Right atrium auricular region (tissue), 2 donors: ENCODE measurements around the gene PXMP2. TPM values are rescaled to one million over a fixed set of nuclear protein-coding genes. Genes with fewer than 3 reads are reported as not detected.

ENCODE experiments used
- DNase-seq: peaks from one replicate; pipeline ENCODE4 v3.0.0-alpha.2; 2019; ENCODE audit warnings: low spot score
- H3K27ac ChIP-seq, 2 donors: fragments of 200-600 bp; sonication (generic); 1 replicate in 1 of 2; 2 replicates in 1 of 2; pipeline ENCODE4 v1.5.1; 2016 to 2019
- H3K27me3 ChIP-seq, 2 donors: fragments of 200-600 bp; sonication (generic); one replicate each; pipeline versions ENCODE4 v1.5.1 to v1.6.0; 2017 to 2019
- H3K36me3 ChIP-seq: fragments of 200-600 bp; sonication (generic); one replicate; pipeline ENCODE4 v1.5.1; 2016
- H3K4me1 ChIP-seq, 2 donors: fragments of 200-600 bp; sonication (generic); one replicate each; pipeline versions ENCODE4 v1.5.1 to v1.6.0; 2017 to 2019
- H3K4me3 ChIP-seq, 2 donors: fragments of 200-600 bp; sonication (generic); 1 replicate in 1 of 2; 2 replicates in 1 of 2; pipeline ENCODE4 v1.5.1; 2017 to 2019; ENCODE audit warnings: mild to moderate bottlenecking in 1 of 2, moderate library complexity in 1 of 2
- H3K9me3 ChIP-seq, 2 donors: fragments of 200-600 bp; sonication (generic); one replicate each; pipeline ENCODE4 v1.5.1; 2019
- total RNA-seq, 2 donors: library from RNA; depleted of rRNA; stranded (reverse); fragments of >200 nt; gene quantifications; one replicate each; pipeline ENCODE4 v1.1.0, GENCODE V29; 2016
- TF ChIP-seq, protein P1 (sequence below), 2 donors: fragments of 200-600 bp; sonication (generic); IDR thresholded peaks; one replicate each; pipeline ENCODE4 v1.5.1; 2019; ENCODE audit warnings: antibody characterized with exemption in 2 of 2

Gene PXMP2
- total RNA-seq, 2 donors from 2014 or later, result 43.0 to 65.7 TPM

DNA sequence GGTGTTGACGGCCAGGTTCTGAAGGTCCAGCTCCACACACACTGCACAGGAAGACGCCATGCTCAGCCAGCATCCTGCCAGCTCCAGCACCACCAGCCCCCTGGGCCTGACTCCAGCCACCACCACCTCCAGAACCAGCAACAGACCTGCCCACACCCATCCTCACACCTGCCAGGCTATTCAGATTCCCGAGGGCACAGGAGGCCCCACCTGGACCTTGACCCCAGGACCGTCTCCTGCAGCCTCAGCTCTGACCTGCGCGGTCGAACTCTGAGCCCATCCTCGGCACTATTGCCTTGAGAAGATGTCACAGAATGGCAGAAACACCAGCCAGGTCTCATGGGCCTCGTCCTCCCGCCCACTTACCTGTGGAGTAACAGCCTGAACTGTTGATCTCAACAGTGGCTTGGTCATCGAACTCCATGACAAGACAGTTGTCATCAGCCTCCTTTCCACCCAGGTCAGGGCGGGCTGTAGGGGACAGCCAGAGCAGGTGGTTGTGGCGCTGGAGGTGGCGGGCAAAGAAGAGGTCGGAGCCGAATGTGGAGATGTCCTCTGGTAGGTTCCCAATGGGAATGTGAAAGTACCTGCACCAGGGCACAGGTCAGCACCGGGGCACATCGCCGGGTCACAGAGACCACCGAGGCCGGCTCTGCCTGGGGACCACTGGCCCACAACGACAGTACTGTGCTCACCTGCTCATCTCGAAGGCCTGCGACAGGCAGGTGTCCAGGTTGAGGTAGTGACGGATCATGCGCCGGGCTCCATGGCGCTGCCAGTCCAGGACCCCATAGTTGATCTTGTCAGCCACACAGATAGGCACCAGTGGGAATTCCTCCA lies 45.4 kb upstream of the PXMP2 start:
- no peaks in the 10 kb centered on the region for H3K4me1 ChIP-seq
- no peak for DNase-seq
- TF ChIP-seq, protein P1, sequence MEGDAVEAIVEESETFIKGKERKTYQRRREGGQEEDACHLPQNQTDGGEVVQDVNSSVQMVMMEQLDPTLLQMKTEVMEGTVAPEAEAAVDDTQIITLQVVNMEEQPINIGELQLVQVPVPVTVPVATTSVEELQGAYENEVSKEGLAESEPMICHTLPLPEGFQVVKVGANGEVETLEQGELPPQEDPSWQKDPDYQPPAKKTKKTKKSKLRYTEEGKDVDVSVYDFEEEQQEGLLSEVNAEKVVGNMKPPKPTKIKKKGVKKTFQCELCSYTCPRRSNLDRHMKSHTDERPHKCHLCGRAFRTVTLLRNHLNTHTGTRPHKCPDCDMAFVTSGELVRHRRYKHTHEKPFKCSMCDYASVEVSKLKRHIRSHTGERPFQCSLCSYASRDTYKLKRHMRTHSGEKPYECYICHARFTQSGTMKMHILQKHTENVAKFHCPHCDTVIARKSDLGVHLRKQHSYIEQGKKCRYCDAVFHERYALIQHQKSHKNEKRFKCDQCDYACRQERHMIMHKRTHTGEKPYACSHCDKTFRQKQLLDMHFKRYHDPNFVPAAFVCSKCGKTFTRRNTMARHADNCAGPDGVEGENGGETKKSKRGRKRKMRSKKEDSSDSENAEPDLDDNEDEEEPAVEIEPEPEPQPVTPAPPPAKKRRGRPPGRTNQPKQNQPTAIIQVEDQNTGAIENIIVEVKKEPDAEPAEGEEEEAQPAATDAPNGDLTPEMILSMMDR (IDR thresholded peaks at IDR 0.05), result no peak
- H3K36me3 ChIP-seq, result peaks cover 40% of the 10 kb centered on the region
- H3K9me3 ChIP-seq, result no peaks in the 10 kb centered on the region
- no peak overlapping the region for H3K4me3 ChIP-seq
- no peaks in the 10 kb centered on the region for H3K27me3 ChIP-seq
- H3K27ac ChIP-seq, result no peak overlapping the region

DNA sequence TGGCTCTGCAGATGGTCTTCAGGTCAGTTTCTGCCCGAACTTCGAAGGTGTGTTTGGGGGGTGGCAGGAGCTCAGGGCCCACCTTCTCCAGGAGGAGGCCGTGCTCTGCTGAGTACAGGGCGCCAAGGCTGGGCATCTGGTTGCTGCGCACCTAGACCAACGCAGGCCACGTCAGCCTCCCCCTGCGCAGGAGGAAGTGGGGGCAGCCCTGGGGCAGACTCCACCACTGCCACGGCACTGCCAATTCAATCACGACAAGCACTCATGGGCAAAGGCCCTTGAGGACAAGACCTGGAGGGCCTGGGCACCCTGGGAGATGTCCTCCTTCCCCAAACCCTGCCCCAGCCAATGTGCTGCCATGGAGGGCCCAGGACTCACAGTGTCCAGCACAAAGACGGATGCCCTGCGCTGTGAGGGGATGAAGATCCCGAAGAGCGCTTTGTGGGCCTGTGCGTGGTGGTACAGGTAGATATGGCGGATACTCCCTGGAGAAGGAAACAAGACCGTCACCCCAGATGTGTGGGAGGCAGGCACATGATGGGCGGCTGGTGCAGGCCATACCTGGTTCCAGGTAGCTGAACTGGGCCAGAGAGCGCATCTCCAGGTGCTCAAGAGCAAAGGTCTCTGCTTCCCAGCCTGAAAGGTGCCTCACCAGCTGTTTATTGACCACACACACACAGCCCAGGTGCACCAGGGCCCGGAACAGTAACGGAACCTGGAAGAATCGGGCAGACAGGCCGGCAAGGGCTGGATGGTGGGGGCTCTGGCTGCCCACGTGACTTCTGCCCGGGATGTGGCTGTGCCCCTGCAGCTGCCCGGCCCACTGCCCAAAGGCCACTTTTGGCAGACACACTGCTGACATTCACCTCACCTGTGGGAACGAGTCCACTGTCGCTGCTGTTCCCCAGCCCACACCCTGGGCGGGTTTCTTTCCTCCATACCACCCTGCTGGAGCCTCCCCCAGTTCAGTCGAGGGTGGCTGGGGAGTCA lies 44.2 kb upstream of the PXMP2 start:
- Histone ChIP-seq H3K4me3 (no peak overlapping the region), H3K27ac (no peak overlapping the region), H3K4me1 (no peaks in the 10 kb centered on the region), H3K9me3 (no peaks in the 10 kb centered on the region), H3K36me3 (peaks cover 29% of the 10 kb centered on the region), H3K27me3 (no peaks in the 10 kb centered on the region)
- TF ChIP-seq, protein P1 (IDR thresholded peaks at IDR 0.05), result no peak
- no peak for DNase-seq

DNA sequence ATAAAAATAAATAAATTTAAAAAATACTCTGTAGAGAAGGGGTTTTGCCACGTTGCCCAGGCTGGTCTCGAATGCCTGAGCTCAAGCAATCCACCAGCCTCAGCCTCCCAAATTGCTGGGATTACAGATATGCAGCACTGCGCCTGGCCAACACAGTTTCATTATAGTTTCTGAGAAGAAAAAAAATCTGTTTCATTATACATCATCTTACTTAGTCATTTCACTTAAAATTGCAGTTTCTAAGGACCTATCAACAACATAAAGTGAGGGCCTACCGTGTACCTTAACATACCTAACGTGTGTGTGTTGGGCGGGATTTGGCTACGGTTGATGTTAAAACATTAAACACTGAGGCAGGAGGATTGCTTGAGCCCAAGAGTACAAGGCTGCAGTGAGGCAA lies 40.5 kb upstream of the PXMP2 start:
- Histone ChIP-seq H3K4me1 (no peaks in the 10 kb centered on the region), H3K36me3 (peaks cover 37% of the 10 kb centered on the region), H3K27ac (no peak overlapping the region), H3K9me3 (no peaks in the 10 kb centered on the region), H3K27me3 (no peaks in the 10 kb centered on the region), H3K4me3 (no peak overlapping the region)
- no peak for DNase-seq
- TF ChIP-seq, protein P1 (IDR thresholded peaks at IDR 0.05), result no peak

DNA sequence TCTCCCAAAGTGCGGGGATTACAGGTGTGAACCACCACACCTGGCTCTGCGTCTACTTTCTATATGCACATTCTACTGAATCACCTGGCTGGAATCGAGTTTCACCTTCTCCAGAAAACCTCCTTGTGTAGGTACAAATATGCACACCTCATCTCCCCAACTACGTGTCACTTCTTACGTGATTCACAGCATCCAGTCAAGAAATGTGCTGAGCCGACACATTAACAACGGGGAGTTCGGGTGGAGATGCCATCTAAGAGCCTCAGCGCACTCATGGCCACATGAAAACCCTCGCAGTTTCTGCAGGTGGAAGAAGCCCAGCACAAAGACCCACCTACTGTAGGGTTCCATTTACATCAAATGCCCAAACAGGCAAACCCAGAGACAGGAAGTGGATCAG lies 39.5 kb upstream of the PXMP2 start:
- H3K4me1 ChIP-seq, result no peaks in the 10 kb centered on the region
- TF ChIP-seq, protein P1 (IDR thresholded peaks at IDR 0.05), result no peak

DNA sequence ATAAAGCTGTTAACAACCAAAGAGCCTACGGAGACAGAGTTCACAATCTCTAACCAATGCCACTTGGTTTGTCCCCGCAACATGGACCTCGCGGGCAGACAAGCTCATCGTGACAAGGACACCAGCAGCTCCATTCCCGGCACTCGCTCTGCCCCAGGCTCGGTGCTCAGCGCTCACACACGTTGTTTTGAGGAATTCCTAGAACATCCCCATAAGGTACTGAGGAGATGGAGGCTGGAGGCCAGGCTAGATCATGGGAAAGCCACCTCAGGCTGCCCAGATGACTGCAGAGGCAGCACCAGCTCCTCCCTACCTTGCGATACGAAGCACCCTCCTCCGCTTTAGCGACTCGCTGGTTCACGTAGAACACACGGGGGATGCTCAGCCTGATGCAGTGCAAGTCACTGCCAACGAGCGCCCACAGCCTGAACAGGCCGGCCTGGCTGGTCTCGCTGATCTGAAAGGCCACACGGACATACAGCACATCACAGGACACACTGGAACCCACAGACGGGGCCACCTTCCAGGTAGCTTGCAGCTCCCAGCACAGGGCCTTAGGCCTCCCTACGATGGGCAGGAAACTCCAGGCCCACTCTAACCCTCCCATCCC lies 38.7 kb upstream of the PXMP2 start:
- no peak for DNase-seq
- Histone ChIP-seq H3K36me3 (peaks cover 28% of the 10 kb centered on the region), H3K4me3 (no peak overlapping the region), H3K9me3 (no peaks in the 10 kb centered on the region), H3K4me1 (no peaks in the 10 kb centered on the region), H3K27me3 (no peaks in the 10 kb centered on the region), H3K27ac (no peak overlapping the region)
- TF ChIP-seq, protein P1 (IDR thresholded peaks at IDR 0.05), result no peak

More for the DNA sequence above, 39.5 kb upstream of the PXMP2 start:
- Histone ChIP-seq H3K27me3 (no peaks in the 10 kb centered on the region), H3K9me3 (no peaks in the 10 kb centered on the region), H3K27ac (no peak overlapping the region), H3K4me3 (no peak overlapping the region), H3K36me3 (peaks cover 27% of the 10 kb centered on the region)
- no peak for DNase-seq
